Measurements from ENCODE around the gene EI24. TPM values are rescaled to one million over a fixed set of nuclear protein-coding genes. Genes with fewer than 3 reads are reported as not detected.

Gene EI24
- total RNA-seq, 1 donor from 2014 or later = 34.3 TPM

- intact Hi-C loops (cut with micrococcal nuclease) = loop anchor here (1.0 to 10.0 kb wide), 9 partner anchors 18 to 590 kb away; partner anchors contain the start of genes CDON, EI24, FAM118B and HYLS1
- H3K4me3 Mint-ChIP-seq = peak overlapping the region; percentile 91
- no peak for DNase-seq
- no peak for TF ChIP-seq CTCF (IDR thresholded peaks at IDR 0.05)
- no peaks in the 10 kb centered on the region for H3K27me3 Mint-ChIP-seq
- H3K27ac Mint-ChIP-seq = peak overlapping the region; percentile 98
- CTCF ChIA-PET = interaction anchor here (0.8 to 1.3 kb wide), 2 partner anchors 278 to 569 kb away, joined by 3 to 5 read pairs; partner anchors contain the start of gene PUS3
- peaks cover 20% of the 10 kb centered on the region for H3K4me1 Mint-ChIP-seq
- peaks cover 27% of the 10 kb centered on the region for H3K36me3 Mint-ChIP-seq (ENCODE audit: low read depth)
- no peak for ATAC-seq (ENCODE audit: low read depth)
- POLR2A ChIA-PET = interaction anchor here (0.6 to 3.0 kb wide), 10 partner anchors 9 to 644 kb away, joined by 3 to 49 read pairs (median 6); partner anchors contain the start of genes EI24, FOXRED1, HYLS1 and PUS3
- H3K9me3 Mint-ChIP-seq = no peaks in the 10 kb centered on the region
These were observed 56.0 kb downstream of the EI24 start for GRCh38 chr11:125625225-125625629.

- ATAC-seq (ENCODE audit: low read depth) = peak; percentile 93
- Mint-ChIP-seq H3K4me1 (peaks cover 20% of the 10 kb centered on the region), H3K9me3 (no peaks in the 10 kb centered on the region), H3K27me3 (no peaks in the 10 kb centered on the region), H3K36me3 (ENCODE audit: low read depth) (peaks cover 22% of the 10 kb centered on the region), H3K27ac (peak overlapping the region; percentile 98), H3K4me3 (peak overlapping the region; percentile 91)
- POLR2A ChIA-PET = interaction anchor here (0.6 to 3.0 kb wide), 10 partner anchors 8 to 643 kb away, joined by 3 to 49 read pairs (median 6); partner anchors contain the start of genes EI24, FOXRED1, HYLS1 and PUS3
- peak; percentile 80 for DNase-seq
- intact Hi-C loops (cut with micrococcal nuclease) = loop anchor here (1.0 to 10.0 kb wide), 9 partner anchors 19 to 589 kb away; partner anchors contain the start of genes CDON, EI24, FAM118B and HYLS1
- TF ChIP-seq CTCF (IDR thresholded peaks at IDR 0.05) = no peak
- CTCF ChIA-PET = interaction anchor here (0.8 to 1.3 kb wide), 3 partner anchors 262 to 568 kb away, joined by 3 to 5 read pairs (median 3); partner anchors contain the start of genes HYLS1 and PUS3
These were observed 56.5 kb downstream of the EI24 start for GRCh38 chr11:125625630-125626287.

- peak overlapping the region; percentile 98 for H3K27ac Mint-ChIP-seq
- peak; percentile 17 for ATAC-seq (ENCODE audit: low read depth)
- DNase-seq = no peak
- ChIA-PET POLR2A (interaction anchor here (0.9 to 3.0 kb wide), 4 partner anchors 18 to 642 kb away, joined by 3 to 49 read pairs (median 10); partner anchors contain the start of genes FOXRED1, HYLS1, SRPRA and STT3A), CTCF (interaction anchor here (1.2 kb wide), 1 partner anchor 261 kb away, joined by 3 read pairs; the partner anchor contains the start of gene HYLS1)
- intact Hi-C loops (cut with micrococcal nuclease) = loop anchor here (5.0 to 10.0 kb wide), 2 partner anchors 436 to 588 kb away; partner anchors contain the start of genes CDON, FAM118B and RPUSD4
- H3K9me3 Mint-ChIP-seq = no peaks in the 10 kb centered on the region
- H3K36me3 Mint-ChIP-seq (ENCODE audit: low read depth) = peaks cover 15% of the 10 kb centered on the region
- H3K27me3 Mint-ChIP-seq = no peaks in the 10 kb centered on the region
- no peak for TF ChIP-seq CTCF (IDR thresholded peaks at IDR 0.05)
- peak overlapping the region; percentile 91 for H3K4me3 Mint-ChIP-seq
- peaks cover 20% of the 10 kb centered on the region for H3K4me1 Mint-ChIP-seq
These were observed 57.1 kb downstream of the EI24 start for GRCh38 chr11:125626288-125626950.

GRCh38 chr11:125627236-125627910, 58.1 kb downstream of the EI24 start:
- peak overlapping the region; percentile 91 for H3K4me3 Mint-ChIP-seq

More at GRCh38 chr11:125627236-125627910, 58.1 kb downstream of the EI24 start:
- Mint-ChIP-seq H3K9me3 (no peaks in the 10 kb centered on the region), H3K27me3 (no peaks in the 10 kb centered on the region), H3K4me1 (peaks cover 20% of the 10 kb centered on the region), H3K36me3 (ENCODE audit: low read depth) (peaks cover 6% of the 10 kb centered on the region), H3K27ac (no peak overlapping the region)
- ChIA-PET POLR2A (interaction anchor here (3.0 kb wide), 1 partner anchor 35 kb away, joined by 49 read pairs; the partner anchor contains the start of gene STT3A), CTCF (interaction anchor here (1.2 kb wide), 1 partner anchor 260 kb away, joined by 3 read pairs; the partner anchor contains the start of gene HYLS1)
- no peak for DNase-seq
- no peak for ATAC-seq (ENCODE audit: low read depth)
- TF ChIP-seq CTCF (IDR thresholded peaks at IDR 0.05) = no peak
- intact Hi-C loops (cut with micrococcal nuclease) = loop anchor here (5.0 to 10.0 kb wide), 2 partner anchors 435 to 587 kb away; partner anchors contain the start of genes CDON, FAM118B and RPUSD4

Other genes starting within 250 kb of the EI24 start
- 8.4 and 9.4 TPM in 2 replicates for gene FEZ1, start 73.2 kb upstream of the EI24 start, total RNA-seq
- 79.4 and 86.5 TPM in 2 replicates for gene STT3A, start 23.4 kb downstream of the EI24 start, total RNA-seq
- 9.6 and 10.5 TPM in 2 replicates for gene CHEK1, start 55.7 kb downstream of the EI24 start, total RNA-seq
- not detected in 2 replicates for gene ACRV1, start 111.4 kb downstream of the EI24 start, total RNA-seq
- not detected in 2 replicates for gene PATE1, start 176.8 kb downstream of the EI24 start, total RNA-seq
- gene PATE2, start 209.4 kb downstream of the EI24 start, total RNA-seq = not detected in 2 replicates
- not detected in 2 replicates for gene PATE3, start 218.7 kb downstream of the EI24 start, total RNA-seq

Data from activated B cell treated with CpG ODN at 0.5 μM for 24 hours (primary cell).